SK-N-SH treated with all-trans-retinoic acid at 6 μM for 48 hours (cell line): ENCODE measurements around the gene JPH3.

Experiments
- CSDC2 ChIP-seq: fragments of 250-450 bp; sonication (Bioruptor Pico); IDR thresholded peaks from 2 replicates; pipeline ENCODE4 v1.5.0; 2020; ENCODE audit warnings: mild to moderate bottlenecking, moderate library complexity
- GLIS3 ChIP-seq: fragments of 250-450 bp; sonication (Bioruptor Pico); IDR thresholded peaks from 2 replicates; pipeline ENCODE4 v1.5.0; 2020; ENCODE audit warnings: mild to moderate bottlenecking, moderate library complexity
- ISL1 ChIP-seq: fragments of 250-450 bp; sonication (Bioruptor Pico); IDR thresholded peaks from 2 replicates; pipeline ENCODE4 v2.1.2; 2022; ENCODE audit warnings: mild to moderate bottlenecking, moderate library complexity
- TCF4 ChIP-seq: fragments of 250-450 bp; sonication (Bioruptor Pico); IDR thresholded peaks from 2 replicates; pipeline ENCODE4 v1.8.0; 2021; ENCODE audit warnings: mild to moderate bottlenecking, moderate library complexity, borderline replicate concordance
- ZFP3 ChIP-seq: fragments of 250-450 bp; sonication (Bioruptor Pico); IDR thresholded peaks from 2 replicates; pipeline ENCODE4 v1.5.0; 2020; ENCODE audit warnings: mild to moderate bottlenecking, moderate library complexity
- ZNF565 ChIP-seq: fragments of 450-650 bp; formaldehyde crosslinking; conservative IDR thresholded peaks from 2 replicates; pipeline ENCODE4 v1.5.0; 2020; ENCODE audit warnings: low read depth, mild to moderate bottlenecking, moderate library complexity
- ZNF70 ChIP-seq: fragments of 450-650 bp; formaldehyde crosslinking; IDR thresholded peaks from 2 replicates; pipeline ENCODE4 v1.5.0; 2020; ENCODE audit warnings: mild to moderate bottlenecking, moderate library complexity
- TF ChIP-seq, protein P1 (sequence below): fragments of 250-450 bp; sonication (Bioruptor Pico); IDR thresholded peaks from 2 replicates; pipeline ENCODE4 v1.8.0; 2020; ENCODE audit warnings: mild to moderate bottlenecking, moderate library complexity, borderline replicate concordance
- TF ChIP-seq, protein P2 (sequence below): fragments of 250-450 bp; sonication (Bioruptor Pico); IDR thresholded peaks from 2 replicates; pipeline ENCODE4 v1.5.0; 2020; ENCODE audit warnings: mild to moderate bottlenecking, moderate library complexity
- TF ChIP-seq, protein P3 (sequence below): fragments of 250-450 bp; sonication (Bioruptor Pico); IDR thresholded peaks from 2 replicates; pipeline ENCODE4 v1.5.1; 2021; ENCODE audit warnings: mild to moderate bottlenecking, moderate library complexity

DNA sequence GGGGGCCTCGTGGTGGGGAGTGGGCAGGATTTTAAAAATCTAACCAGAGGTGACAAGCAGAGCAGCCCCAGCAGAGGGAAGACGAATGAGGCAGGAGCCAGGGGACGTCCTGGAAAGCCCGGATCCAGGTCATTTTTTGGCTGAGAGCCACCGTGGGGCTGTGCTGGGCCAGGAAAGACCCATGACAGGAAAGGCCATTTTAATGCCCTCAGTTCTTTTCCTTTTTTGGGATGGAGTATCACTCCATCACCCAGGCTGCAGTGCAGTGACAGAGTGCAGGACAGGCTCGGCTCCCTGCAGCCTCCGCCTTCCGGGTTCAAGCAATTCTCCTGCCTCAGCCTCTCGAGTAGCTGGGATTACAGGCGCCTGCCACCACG, 30.5 kb upstream of the JPH3 start:
- TF ChIP-seq CSDC2 (CRISPR knock-in tag) (no peak), ISL1 (no peak), ZNF565 (no peak), GLIS3 (no peak), TCF4 (no peak), ZFP3 (CRISPR knock-in tag) (no peak), ZNF70 (CRISPR knock-in tag) (no peak)
- TF ChIP-seq, protein P1, sequence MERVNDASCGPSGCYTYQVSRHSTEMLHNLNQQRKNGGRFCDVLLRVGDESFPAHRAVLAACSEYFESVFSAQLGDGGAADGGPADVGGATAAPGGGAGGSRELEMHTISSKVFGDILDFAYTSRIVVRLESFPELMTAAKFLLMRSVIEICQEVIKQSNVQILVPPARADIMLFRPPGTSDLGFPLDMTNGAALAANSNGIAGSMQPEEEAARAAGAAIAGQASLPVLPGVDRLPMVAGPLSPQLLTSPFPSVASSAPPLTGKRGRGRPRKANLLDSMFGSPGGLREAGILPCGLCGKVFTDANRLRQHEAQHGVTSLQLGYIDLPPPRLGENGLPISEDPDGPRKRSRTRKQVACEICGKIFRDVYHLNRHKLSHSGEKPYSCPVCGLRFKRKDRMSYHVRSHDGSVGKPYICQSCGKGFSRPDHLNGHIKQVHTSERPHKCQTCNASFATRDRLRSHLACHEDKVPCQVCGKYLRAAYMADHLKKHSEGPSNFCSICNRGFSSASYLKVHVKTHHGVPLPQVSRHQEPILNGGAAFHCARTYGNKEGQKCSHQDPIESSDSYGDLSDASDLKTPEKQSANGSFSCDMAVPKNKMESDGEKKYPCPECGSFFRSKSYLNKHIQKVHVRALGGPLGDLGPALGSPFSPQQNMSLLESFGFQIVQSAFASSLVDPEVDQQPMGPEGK (CRISPR knock-in tag), result no peak
- TF ChIP-seq, protein P2, sequence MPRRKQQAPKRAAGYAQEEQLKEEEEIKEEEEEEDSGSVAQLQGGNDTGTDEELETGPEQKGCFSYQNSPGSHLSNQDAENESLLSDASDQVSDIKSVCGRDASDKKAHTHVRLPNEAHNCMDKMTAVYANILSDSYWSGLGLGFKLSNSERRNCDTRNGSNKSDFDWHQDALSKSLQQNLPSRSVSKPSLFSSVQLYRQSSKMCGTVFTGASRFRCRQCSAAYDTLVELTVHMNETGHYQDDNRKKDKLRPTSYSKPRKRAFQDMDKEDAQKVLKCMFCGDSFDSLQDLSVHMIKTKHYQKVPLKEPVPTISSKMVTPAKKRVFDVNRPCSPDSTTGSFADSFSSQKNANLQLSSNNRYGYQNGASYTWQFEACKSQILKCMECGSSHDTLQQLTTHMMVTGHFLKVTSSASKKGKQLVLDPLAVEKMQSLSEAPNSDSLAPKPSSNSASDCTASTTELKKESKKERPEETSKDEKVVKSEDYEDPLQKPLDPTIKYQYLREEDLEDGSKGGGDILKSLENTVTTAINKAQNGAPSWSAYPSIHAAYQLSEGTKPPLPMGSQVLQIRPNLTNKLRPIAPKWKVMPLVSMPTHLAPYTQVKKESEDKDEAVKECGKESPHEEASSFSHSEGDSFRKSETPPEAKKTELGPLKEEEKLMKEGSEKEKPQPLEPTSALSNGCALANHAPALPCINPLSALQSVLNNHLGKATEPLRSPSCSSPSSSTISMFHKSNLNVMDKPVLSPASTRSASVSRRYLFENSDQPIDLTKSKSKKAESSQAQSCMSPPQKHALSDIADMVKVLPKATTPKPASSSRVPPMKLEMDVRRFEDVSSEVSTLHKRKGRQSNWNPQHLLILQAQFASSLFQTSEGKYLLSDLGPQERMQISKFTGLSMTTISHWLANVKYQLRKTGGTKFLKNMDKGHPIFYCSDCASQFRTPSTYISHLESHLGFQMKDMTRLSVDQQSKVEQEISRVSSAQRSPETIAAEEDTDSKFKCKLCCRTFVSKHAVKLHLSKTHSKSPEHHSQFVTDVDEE, result no peak
- TF ChIP-seq, protein P3, sequence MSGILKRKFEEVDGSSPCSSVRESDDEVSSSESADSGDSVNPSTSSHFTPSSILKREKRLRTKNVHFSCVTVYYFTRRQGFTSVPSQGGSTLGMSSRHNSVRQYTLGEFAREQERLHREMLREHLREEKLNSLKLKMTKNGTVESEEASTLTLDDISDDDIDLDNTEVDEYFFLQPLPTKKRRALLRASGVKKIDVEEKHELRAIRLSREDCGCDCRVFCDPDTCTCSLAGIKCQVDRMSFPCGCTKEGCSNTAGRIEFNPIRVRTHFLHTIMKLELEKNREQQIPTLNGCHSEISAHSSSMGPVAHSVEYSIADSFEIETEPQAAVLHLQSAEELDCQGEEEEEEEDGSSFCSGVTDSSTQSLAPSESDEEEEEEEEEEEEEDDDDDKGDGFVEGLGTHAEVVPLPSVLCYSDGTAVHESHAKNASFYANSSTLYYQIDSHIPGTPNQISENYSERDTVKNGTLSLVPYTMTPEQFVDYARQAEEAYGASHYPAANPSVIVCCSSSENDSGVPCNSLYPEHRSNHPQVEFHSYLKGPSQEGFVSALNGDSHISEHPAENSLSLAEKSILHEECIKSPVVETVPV (CRISPR knock-in tag), result no peak
